ENCODE data around the gene SPN.

DNA sequence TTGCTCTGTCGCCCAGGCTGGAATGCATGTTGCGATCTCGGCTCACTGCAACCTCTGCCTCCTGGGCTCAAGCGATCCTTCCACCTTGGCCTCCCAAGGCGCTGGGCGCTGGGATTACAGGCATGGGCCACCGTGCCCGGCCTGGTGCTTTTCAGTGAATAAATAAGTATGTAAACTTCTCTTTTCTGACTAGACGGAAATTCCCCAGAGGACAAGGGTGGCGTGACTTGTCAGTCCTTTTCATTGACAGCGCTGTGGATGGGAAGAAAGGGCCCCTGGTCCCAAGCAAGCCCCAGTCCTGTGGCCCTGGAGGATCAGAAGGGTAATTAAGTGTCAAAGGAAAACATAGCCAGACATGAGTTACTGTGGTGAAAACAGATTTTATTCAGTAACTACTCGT is 9.6 kb upstream of the SPN start:
- TF ChIP-seq, protein P1, sequence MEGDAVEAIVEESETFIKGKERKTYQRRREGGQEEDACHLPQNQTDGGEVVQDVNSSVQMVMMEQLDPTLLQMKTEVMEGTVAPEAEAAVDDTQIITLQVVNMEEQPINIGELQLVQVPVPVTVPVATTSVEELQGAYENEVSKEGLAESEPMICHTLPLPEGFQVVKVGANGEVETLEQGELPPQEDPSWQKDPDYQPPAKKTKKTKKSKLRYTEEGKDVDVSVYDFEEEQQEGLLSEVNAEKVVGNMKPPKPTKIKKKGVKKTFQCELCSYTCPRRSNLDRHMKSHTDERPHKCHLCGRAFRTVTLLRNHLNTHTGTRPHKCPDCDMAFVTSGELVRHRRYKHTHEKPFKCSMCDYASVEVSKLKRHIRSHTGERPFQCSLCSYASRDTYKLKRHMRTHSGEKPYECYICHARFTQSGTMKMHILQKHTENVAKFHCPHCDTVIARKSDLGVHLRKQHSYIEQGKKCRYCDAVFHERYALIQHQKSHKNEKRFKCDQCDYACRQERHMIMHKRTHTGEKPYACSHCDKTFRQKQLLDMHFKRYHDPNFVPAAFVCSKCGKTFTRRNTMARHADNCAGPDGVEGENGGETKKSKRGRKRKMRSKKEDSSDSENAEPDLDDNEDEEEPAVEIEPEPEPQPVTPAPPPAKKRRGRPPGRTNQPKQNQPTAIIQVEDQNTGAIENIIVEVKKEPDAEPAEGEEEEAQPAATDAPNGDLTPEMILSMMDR (conservative IDR thresholded peaks at IDR 0.05 in 1 of 2, IDR thresholded peaks at IDR 0.05 in 1 of 2; ENCODE audit: low read depth in 1 of 2, low read length in 2 of 2), result no peak
- TF ChIP-seq EZH2 (IDR thresholded peaks at IDR 0.05; ENCODE audit: low read length, missing control alignments), result no peak
